Choroid plexus epithelial cell (primary cell): ENCODE data around the gene PLAAT4.
"Not testable (repeated sequence)": the region's sequence is repeated elsewhere in the genome, so short reads cannot be mapped to it uniquely, and the experiment has no call there.

Experiments used
- DNase-seq: peaks from one replicate; pipeline ENCODE4 v3.0.0-alpha.2; 2010; ENCODE audit warnings: low read depth
- H3K4me3 ChIP-seq: 2 replicates; pipeline ENCODE4 v1.5.1; 2011; ENCODE audit warnings: low read depth, mild to moderate bottlenecking, control low read depth, low read length, moderate library complexity
- CTCF ChIP-seq: conservative IDR thresholded peaks from 2 replicates; pipeline ENCODE4 v1.5.1; 2011; ENCODE audit warnings: low read depth, mild to moderate bottlenecking, control low read depth, inconsistent platforms, low read length, moderate library complexity

PLAAT4 gene

GRCh38 chr11:63521896-63522295, 14.7 kb upstream of the PLAAT4 start:
- peak; percentile 45 for DNase-seq
- no peak for TF ChIP-seq CTCF

GRCh38 chr11:63523151-63523550, 13.5 kb upstream of the PLAAT4 start:
- DNase-seq = no peak
- H3K4me3 ChIP-seq = no peak overlapping the region
- TF ChIP-seq CTCF = no peak

More at GRCh38 chr11:63521896-63522295, 14.7 kb upstream of the PLAAT4 start:
- no peak overlapping the region for H3K4me3 ChIP-seq

GRCh38 chr11:63527667-63528066, 8.9 kb upstream of the PLAAT4 start:
- DNase-seq = no peak
- TF ChIP-seq CTCF = no peak
- no peak overlapping the region for H3K4me3 ChIP-seq

- not testable (repeated sequence) for H3K4me3 ChIP-seq, DNase-seq
Measured at GRCh38 chr11:63528156-63528555, 8.5 kb upstream of the PLAAT4 start.

GRCh38 chr11:63528729-63529278, 7.8 kb upstream of the PLAAT4 start:
- H3K4me3 ChIP-seq, DNase-seq: not testable (repeated sequence)

GRCh38 chr11:63529373-63529772, 7.2 kb upstream of the PLAAT4 start:
- H3K4me3 ChIP-seq, DNase-seq: not testable (repeated sequence)

- DNase-seq = no peak
- no peak overlapping the region for H3K4me3 ChIP-seq
- no peak for TF ChIP-seq CTCF
Measured at GRCh38 chr11:63530021-63530420, 6.6 kb upstream of the PLAAT4 start.

- peak; percentile 99 for DNase-seq
- H3K4me3 ChIP-seq = not testable (repeated sequence)
Measured at GRCh38 chr11:63531074-63531792, 5.4 kb upstream of the PLAAT4 start.

- no peak for TF ChIP-seq CTCF
- no peak for DNase-seq
- no peak overlapping the region for H3K4me3 ChIP-seq
Measured at GRCh38 chr11:63532117-63532516, 4.5 kb upstream of the PLAAT4 start.
